Measurements from ENCODE around the gene ANAPC16. TPM values are rescaled to one million over a fixed set of nuclear protein-coding genes. Genes with fewer than 3 reads are reported as not detected.

ANAPC16 gene
- total RNA-seq, 1 experiment from 2014 or later: 118 TPM

GRCh38 chr10:72263613-72264241 lies 47.9 kb downstream of the ANAPC16 start:
- peak overlapping the region; percentile 61 for H3K4me3 Mint-ChIP-seq (ENCODE audit: low read depth, unreplicated experiment)
- CTCF ChIA-PET: interaction anchor here (0.7 to 2.1 kb wide), 7 partner anchors 9 to 73 kb away, joined by 3 to 10 read pairs (median 3); partner anchors contain the start of gene DDIT4
- peaks cover 41% of the 10 kb centered on the region for H3K36me3 Mint-ChIP-seq (ENCODE audit: insufficient read depth, unreplicated experiment)
- H3K27me3 Mint-ChIP-seq (ENCODE audit: unreplicated experiment): no peaks in the 10 kb centered on the region
- H3K9me3 Mint-ChIP-seq (ENCODE audit: low read depth, unreplicated experiment): no peaks in the 10 kb centered on the region
- DNase-seq: peak; percentile 91
- TF ChIP-seq CTCF (IDR thresholded peaks at IDR 0.05; ENCODE audit: unreplicated experiment): no peak
- H3K27ac Mint-ChIP-seq (ENCODE audit: unreplicated experiment): peak overlapping the region; percentile 100
- peaks cover 42% of the 10 kb centered on the region for H3K4me1 Mint-ChIP-seq (ENCODE audit: low read depth, unreplicated experiment)
- BruUV-seq (replicated peaks): no TSS peak
- intact Hi-C loops (cut with micrococcal nuclease; ENCODE audit: unreplicated experiment): loop anchor here (1.0 kb wide), 1 partner anchor 10 kb away; the partner anchor contains the start of gene DDIT4

- BruUV-seq (replicated peaks): no TSS peak
- CTCF ChIA-PET: interaction anchor here (0.6 to 1.9 kb wide), 3 partner anchors 10 to 68 kb away, joined by 3 to 10 read pairs (median 8); no protein-coding TSS in a partner anchor
- H3K4me3 Mint-ChIP-seq (ENCODE audit: low read depth, unreplicated experiment): no peak overlapping the region
- H3K27ac Mint-ChIP-seq (ENCODE audit: unreplicated experiment): peak overlapping the region; percentile 39
- H3K36me3 Mint-ChIP-seq (ENCODE audit: insufficient read depth, unreplicated experiment): peaks cover 38% of the 10 kb centered on the region
- TF ChIP-seq CTCF (IDR thresholded peaks at IDR 0.05; ENCODE audit: unreplicated experiment): no peak
- no peaks in the 10 kb centered on the region for H3K9me3 Mint-ChIP-seq (ENCODE audit: low read depth, unreplicated experiment)
- no peak for DNase-seq
- H3K27me3 Mint-ChIP-seq (ENCODE audit: unreplicated experiment): no peaks in the 10 kb centered on the region
- intact Hi-C loops (cut with micrococcal nuclease; ENCODE audit: unreplicated experiment): no loop called here
- H3K4me1 Mint-ChIP-seq (ENCODE audit: low read depth, unreplicated experiment): peaks cover 34% of the 10 kb centered on the region
These were observed 48.7 kb downstream of the ANAPC16 start for GRCh38 chr10:72264536-72264935.

- H3K4me1 Mint-ChIP-seq (ENCODE audit: low read depth, unreplicated experiment): peaks cover 29% of the 10 kb centered on the region
- DNase-seq: no peak
- peaks cover 32% of the 10 kb centered on the region for H3K36me3 Mint-ChIP-seq (ENCODE audit: insufficient read depth, unreplicated experiment)
- no TSS peak for BruUV-seq (replicated peaks)
- no peaks in the 10 kb centered on the region for H3K9me3 Mint-ChIP-seq (ENCODE audit: low read depth, unreplicated experiment)
- no peak overlapping the region for H3K4me3 Mint-ChIP-seq (ENCODE audit: low read depth, unreplicated experiment)
- intact Hi-C loops (cut with micrococcal nuclease; ENCODE audit: unreplicated experiment): no loop called here
- CTCF ChIA-PET: no interaction called here
- no peak for TF ChIP-seq CTCF (IDR thresholded peaks at IDR 0.05; ENCODE audit: unreplicated experiment)
- no peak overlapping the region for H3K27ac Mint-ChIP-seq (ENCODE audit: unreplicated experiment)
- H3K27me3 Mint-ChIP-seq (ENCODE audit: unreplicated experiment): no peaks in the 10 kb centered on the region
These were observed 49.7 kb downstream of the ANAPC16 start for GRCh38 chr10:72265508-72265907.

GRCh38 chr10:72265990-72266865 lies 50.4 kb downstream of the ANAPC16 start:
- CTCF ChIA-PET: interaction anchor here (0.6 kb wide), 1 partner anchor 22 kb away, joined by 5 read pairs; no protein-coding TSS in a partner anchor
- H3K4me1 Mint-ChIP-seq (ENCODE audit: low read depth, unreplicated experiment): peaks cover 36% of the 10 kb centered on the region

More at GRCh38 chr10:72265990-72266865, 50.4 kb downstream of the ANAPC16 start:
- H3K27ac Mint-ChIP-seq (ENCODE audit: unreplicated experiment): no peak overlapping the region
- H3K9me3 Mint-ChIP-seq (ENCODE audit: low read depth, unreplicated experiment): no peaks in the 10 kb centered on the region
- peaks cover 29% of the 10 kb centered on the region for H3K36me3 Mint-ChIP-seq (ENCODE audit: insufficient read depth, unreplicated experiment)
- DNase-seq: no peak
- intact Hi-C loops (cut with micrococcal nuclease; ENCODE audit: unreplicated experiment): no loop called here
- BruUV-seq (replicated peaks): no TSS peak
- TF ChIP-seq CTCF (IDR thresholded peaks at IDR 0.05; ENCODE audit: unreplicated experiment): no peak
- no peak overlapping the region for H3K4me3 Mint-ChIP-seq (ENCODE audit: low read depth, unreplicated experiment)
- H3K27me3 Mint-ChIP-seq (ENCODE audit: unreplicated experiment): no peaks in the 10 kb centered on the region
